Liver (tissue), 3 donors: ENCODE measurements around the gene ARGLU1.
A peak's percentile ranks its signal among the peaks of the same experiment; 100 is the strongest.

Experiments
- CTCF ChIP-seq: fragments of 150-350 bp; IDR thresholded peaks from 2 replicates; pipeline ENCODE4 v1.5.1; 2017; ENCODE audit warnings: improper control_type of control experiment, low read depth, low read length; ENCODE audit not compliant: missing input control
- EGR1 ChIP-seq, 2 donors: IDR thresholded peaks; 2 replicates each; pipeline ENCODE4 v1.6.1; 2016 to 2018; ENCODE audit warnings: antibody characterized with exemption in 2 of 2, low read depth in 2 of 2
- JUND ChIP-seq, 2 donors: IDR thresholded peaks; 2 replicates each; pipeline ENCODE4 v1.6.1; 2016; ENCODE audit warnings: antibody characterized with exemption in 2 of 2
- MAX ChIP-seq: IDR thresholded peaks from 2 replicates; pipeline ENCODE4 v1.6.1; 2016; ENCODE audit warnings: antibody characterized with exemption
- RAD21 ChIP-seq, 2 donors: IDR thresholded peaks; 2 replicates each; pipeline ENCODE4 v1.6.1; 2016; ENCODE audit warnings: antibody characterized with exemption in 2 of 2, mild to moderate bottlenecking in 2 of 2
- REST ChIP-seq: IDR thresholded peaks from 2 replicates; pipeline ENCODE4 v1.6.1; 2016; ENCODE audit warnings: antibody characterized with exemption, mild to moderate bottlenecking
- TAF1 ChIP-seq: conservative IDR thresholded peaks from 2 replicates; pipeline ENCODE4 v1.6.1; 2016; ENCODE audit warnings: antibody characterized with exemption, mild to moderate bottlenecking
- donor health status: healthy.
- donor health status: healthy.

- TF ChIP-seq RAD21 (IDR thresholded peaks at IDR 0.05) (peak in 1 of 2 donors; percentile 22), REST (peak; percentile 72), CTCF (no peak), MAX (no peak), JUND (IDR thresholded peaks at IDR 0.05) (peak in 1 of 2 donors; percentile 69), TAF1 (no peak), EGR1 (IDR thresholded peaks at IDR 0.05; ENCODE audit: low read depth in 2 of 2) (no peak)
These were observed 2.4 kb upstream of the ARGLU1 start for GRCh38 chr13:106570299-106570852.
